CD4-positive, alpha-beta memory T cell (primary cell): ENCODE measurements around the gene MAPK4. TPM values are rescaled to one million over a fixed set of nuclear protein-coding genes. Genes with fewer than 3 reads are reported as not detected.

Experiments used
- CTCF ChIA-PET: fragments of 350-600 bp; sonication (Branson Sonifier 250); formaldehyde crosslinking; loops from one replicate; lab custom pipeline; 2021; ENCODE audit warnings: inconsistent platforms; ENCODE audit not compliant: partially characterized antibody; lab: Charles Lee
- POLR2A ChIA-PET: fragments of 350-600 bp; sonication (Branson Sonifier 250); formaldehyde crosslinking; loops from one replicate; lab custom pipeline; 2021; ENCODE audit not compliant: partially characterized antibody; lab: Charles Lee
- DNase-seq, 5 donors: peaks; one replicate each; pipeline versions ENCODE4 v3.0.0 to v3.0.0-alpha.2; 2020 to 2022; ENCODE audit warnings: mixed read lengths in 1 of 5
- H3K27ac ChIP-seq: one replicate; pipeline ENCODE4 v1.7.0; 2013; ENCODE audit warnings: low read depth, low read length
- H3K27me3 ChIP-seq: 2 replicates; pipeline ENCODE4 v1.7.0; 2013; ENCODE audit warnings: mild to moderate bottlenecking, low read length, moderate library complexity; ENCODE audit not compliant: insufficient read depth
- H3K36me3 ChIP-seq: 2 replicates; pipeline ENCODE4 v1.7.0; 2013; ENCODE audit warnings: mild to moderate bottlenecking, low read length, moderate library complexity; ENCODE audit not compliant: insufficient read depth
- H3K4me1 ChIP-seq: 2 replicates; pipeline ENCODE4 v1.7.0; 2013; ENCODE audit warnings: mild to moderate bottlenecking, low read length, moderate library complexity; ENCODE audit not compliant: insufficient read depth
- H3K4me3 ChIP-seq, 2 donors: one replicate each; pipeline ENCODE4 v1.7.0; 2013; ENCODE audit warnings: low read length in 2 of 2, mild to moderate bottlenecking in 1 of 2
- H3K9me3 ChIP-seq, 2 donors: one replicate each; pipeline ENCODE4 v1.7.0; 2013; ENCODE audit warnings: low read length in 2 of 2, control low read depth in 1 of 2; ENCODE audit not compliant: control insufficient read depth in 1 of 2
- H3K27ac Mint-ChIP-seq, 7 donors: one replicate each; pipeline ENCODE4 v1.8.0; 2020 to 2021; ENCODE audit warnings: mixed read lengths in 7 of 7, mild to moderate bottlenecking in 6 of 7, inconsistent platforms in 3 of 7, moderate library complexity in 3 of 7
- H3K27me3 Mint-ChIP-seq, 2 donors: one replicate each; pipeline ENCODE4 v1.8.0; 2020 to 2021; ENCODE audit warnings: mixed read lengths in 2 of 2
- H3K36me3 Mint-ChIP-seq, 2 donors: one replicate each; pipeline ENCODE4 v1.8.0; 2020 to 2021; ENCODE audit warnings: mixed read lengths in 2 of 2, inconsistent platforms in 1 of 2, mild to moderate bottlenecking in 1 of 2
- H3K4me1 Mint-ChIP-seq, 4 donors: one replicate each; pipeline ENCODE4 v1.8.0; 2020 to 2021; ENCODE audit warnings: mixed read lengths in 4 of 4, mild to moderate bottlenecking in 1 of 4
- H3K4me3 Mint-ChIP-seq, 8 donors: one replicate each; pipeline ENCODE4 v1.8.0; 2020 to 2021; ENCODE audit warnings: mixed read lengths in 8 of 8, mild to moderate bottlenecking in 7 of 8, moderate library complexity in 6 of 8, inconsistent platforms in 3 of 8
- H3K9me3 Mint-ChIP-seq, 8 donors: one replicate each; pipeline ENCODE4 v1.8.0; 2020 to 2021; ENCODE audit warnings: mixed read lengths in 8 of 8, mild to moderate bottlenecking in 5 of 8, inconsistent platforms in 3 of 8, moderate library complexity in 1 of 8
- intact Hi-C: fragments of 100-400 bp; cut with micrococcal nuclease; formaldehyde crosslinking; loops from one replicate; pipeline ENCODE4 v1.15.1; 2023
- polyA plus RNA-seq, 2 donors: library from polyadenylated mRNA; unstranded; fragments of 300-500 nt; fragmentation: Illumina TruSeq; gene quantifications; one replicate each; pipeline ENCODE4 v1.2.3, GENCODE V29; 2021
- total RNA-seq, 2 experiments: library from RNA; stranded (reverse); gene quantifications; one replicate each; pipeline ENCODE4 v1.2.3, GENCODE V29; 2021

MAPK4 gene
- total and polyA plus RNA-seq, 4 experiments from 2014 or later = not detected

- H3K36me3 ChIP-seq = no peaks in the 10 kb centered on the region
- Mint-ChIP-seq H3K9me3 (peaks cover 0 to 4% (median 0%) of the 10 kb centered on the region in 8 donors), H3K4me1 (no peaks in the 10 kb centered on the region), H3K27ac (no peak overlapping the region), H3K36me3 (no peaks in the 10 kb centered on the region), H3K27me3 (peaks cover 0 to 7% of the 10 kb centered on the region in 2 donors), H3K4me3 (no peak overlapping the region)
- ChIA-PET CTCF (no interaction called here), POLR2A (no interaction called here)
- H3K9me3 ChIP-seq = no peaks in the 10 kb centered on the region
- H3K27me3 ChIP-seq = no peaks in the 10 kb centered on the region
- intact Hi-C loops = no loop called here
- no peak overlapping the region for H3K4me3 ChIP-seq
- DNase-seq = no peak
- H3K4me1 ChIP-seq = no peaks in the 10 kb centered on the region
- H3K27ac ChIP-seq = no peak overlapping the region
Measured at GRCh38 chr18:50653402-50654093, 93.7 kb downstream of the MAPK4 start.

GRCh38 chr18:50654211-50654610, 94.3 kb downstream of the MAPK4 start:
- intact Hi-C loops = no loop called here
- H3K27me3 Mint-ChIP-seq = peaks cover 0 to 9% of the 10 kb centered on the region in 2 donors

GRCh38 chr18:50654658-50655550, 95.0 kb downstream of the MAPK4 start:
- Mint-ChIP-seq H3K27ac (no peak overlapping the region), H3K9me3 (peaks cover 0 to 7% (median 0%) of the 10 kb centered on the region in 8 donors), H3K27me3 (peaks cover under 1 to 9% of the 10 kb centered on the region in 2 donors), H3K4me3 (no peak overlapping the region), H3K4me1 (no peaks in the 10 kb centered on the region), H3K36me3 (no peaks in the 10 kb centered on the region)
- ChIA-PET POLR2A (no interaction called here), CTCF (no interaction called here)
- no peaks in the 10 kb centered on the region for H3K27me3 ChIP-seq
- no peaks in the 10 kb centered on the region for H3K36me3 ChIP-seq
- H3K9me3 ChIP-seq = no peaks in the 10 kb centered on the region
- no peak overlapping the region for H3K27ac ChIP-seq
- DNase-seq = no peak
- H3K4me3 ChIP-seq = no peak overlapping the region
- no peaks in the 10 kb centered on the region for H3K4me1 ChIP-seq
- intact Hi-C loops = no loop called here

More at GRCh38 chr18:50654211-50654610, 94.3 kb downstream of the MAPK4 start:
- Histone ChIP-seq H3K27me3 (no peaks in the 10 kb centered on the region), H3K27ac (no peak overlapping the region), H3K4me3 (no peak overlapping the region), H3K4me1 (no peaks in the 10 kb centered on the region), H3K9me3 (no peaks in the 10 kb centered on the region), H3K36me3 (no peaks in the 10 kb centered on the region)
- no peak overlapping the region for H3K27ac Mint-ChIP-seq
- no peaks in the 10 kb centered on the region for H3K4me1 Mint-ChIP-seq
- H3K4me3 Mint-ChIP-seq = no peak overlapping the region
- POLR2A ChIA-PET = no interaction called here
- CTCF ChIA-PET = no interaction called here
- DNase-seq = no peak
- H3K9me3 Mint-ChIP-seq = peaks cover 0 to 6% (median 0%) of the 10 kb centered on the region in 8 donors
- H3K36me3 Mint-ChIP-seq = no peaks in the 10 kb centered on the region

- H3K4me1 Mint-ChIP-seq = no peaks in the 10 kb centered on the region
- no peak for DNase-seq
- H3K9me3 ChIP-seq = no peaks in the 10 kb centered on the region
- H3K4me3 Mint-ChIP-seq = no peak overlapping the region
- ChIA-PET POLR2A (no interaction called here), CTCF (no interaction called here)
- no peak overlapping the region for H3K4me3 ChIP-seq
- no peaks in the 10 kb centered on the region for H3K4me1 ChIP-seq
- H3K36me3 ChIP-seq = no peaks in the 10 kb centered on the region
- intact Hi-C loops = no loop called here
- peaks cover 0 to 7% (median 0%) of the 10 kb centered on the region in 8 donors for H3K9me3 Mint-ChIP-seq
- no peaks in the 10 kb centered on the region for H3K36me3 Mint-ChIP-seq
- no peak overlapping the region for H3K27ac Mint-ChIP-seq
- peaks cover 2 to 6% of the 10 kb centered on the region in 2 donors for H3K27me3 Mint-ChIP-seq
- no peak overlapping the region for H3K27ac ChIP-seq
- H3K27me3 ChIP-seq = no peaks in the 10 kb centered on the region
Measured at GRCh38 chr18:50656396-50656795, 96.5 kb downstream of the MAPK4 start.

GRCh38 chr18:50656841-50657470, 97.1 kb downstream of the MAPK4 start:
- Mint-ChIP-seq H3K4me1 (no peaks in the 10 kb centered on the region), H3K4me3 (no peak overlapping the region), H3K36me3 (no peaks in the 10 kb centered on the region), H3K27me3 (peaks cover 2 to 5% of the 10 kb centered on the region in 2 donors), H3K27ac (no peak overlapping the region), H3K9me3 (peaks cover 0 to 7% (median 2%) of the 10 kb centered on the region in 8 donors)
- no peak for DNase-seq
- no peak overlapping the region for H3K27ac ChIP-seq
- ChIA-PET CTCF (no interaction called here), POLR2A (no interaction called here)
- intact Hi-C loops = no loop called here
- H3K9me3 ChIP-seq = no peaks in the 10 kb centered on the region
- H3K36me3 ChIP-seq = no peaks in the 10 kb centered on the region
- no peaks in the 10 kb centered on the region for H3K4me1 ChIP-seq
- no peak overlapping the region for H3K4me3 ChIP-seq
- H3K27me3 ChIP-seq = no peaks in the 10 kb centered on the region

- Mint-ChIP-seq H3K36me3 (no peaks in the 10 kb centered on the region), H3K27ac (no peak overlapping the region), H3K9me3 (peaks cover 0 to 10% (median 4%) of the 10 kb centered on the region in 8 donors), H3K4me3 (no peak overlapping the region), H3K27me3 (peaks cover 2% of the 10 kb centered on the region in 2 donors), H3K4me1 (no peaks in the 10 kb centered on the region)
- Histone ChIP-seq H3K4me1 (no peaks in the 10 kb centered on the region), H3K27me3 (no peaks in the 10 kb centered on the region), H3K4me3 (no peak overlapping the region), H3K27ac (no peak overlapping the region), H3K9me3 (no peaks in the 10 kb centered on the region), H3K36me3 (no peaks in the 10 kb centered on the region)
- POLR2A ChIA-PET = no interaction called here
- no peak for DNase-seq
- CTCF ChIA-PET = no interaction called here
- intact Hi-C loops = no loop called here
Measured at GRCh38 chr18:50658601-50659000, 98.7 kb downstream of the MAPK4 start.
